BLaER1 treated with 17β-estradiol and CSF1 and Interleukin-3, amounts not matched to agents 10 nM and 100 nM (cell line): ENCODE results near the gene LRRC14B.
"Not testable (repeated sequence)": the region's sequence is repeated elsewhere in the genome, so short reads cannot be mapped to it uniquely, and the experiment has no call there.

Experiments used
- H3K27ac ChIP-seq, 11 experiments: shearing (Covaris generic); formaldehyde crosslinking; 2 replicates each; pipeline ENCODE4 v1.8.1; 2022
- H3K27me3 ChIP-seq, 11 experiments: shearing (Covaris generic); formaldehyde crosslinking; 2 replicates each; pipeline ENCODE4 v1.8.1; 2022
- H3K36me3 ChIP-seq, 11 experiments: shearing (Covaris generic); formaldehyde crosslinking; 2 replicates each; pipeline ENCODE4 v1.8.1; 2022
- H3K4me1 ChIP-seq, 10 experiments: shearing (Covaris generic); formaldehyde crosslinking; 2 replicates each; pipeline ENCODE4 v1.8.1; 2022
- H3K4me2 ChIP-seq, 11 experiments: shearing (Covaris generic); formaldehyde crosslinking; 2 replicates each; pipeline ENCODE4 v1.8.1; 2022
- H3K4me3 ChIP-seq, 10 experiments: shearing (Covaris generic); formaldehyde crosslinking; 2 replicates each; pipeline ENCODE4 v1.8.1; 2022
- H3K9ac ChIP-seq, 11 experiments: shearing (Covaris generic); formaldehyde crosslinking; 2 replicates each; pipeline ENCODE4 v1.8.1; 2022
- H3K9me3 ChIP-seq, 11 experiments: shearing (Covaris generic); formaldehyde crosslinking; replicated peaks in 1 of 11; 2 replicates each; pipeline ENCODE4 v1.8.1; 2022
- H4K20me1 ChIP-seq, 11 experiments: shearing (Covaris generic); formaldehyde crosslinking; 2 replicates each; pipeline ENCODE4 v1.8.1; 2022
- Cebpa-rat ChIP-seq, 11 experiments: shearing (Covaris generic); IDR thresholded peaks; 2 replicates each; pipeline ENCODE4 v1.8.1; 2022

LRRC14B gene

DNA sequence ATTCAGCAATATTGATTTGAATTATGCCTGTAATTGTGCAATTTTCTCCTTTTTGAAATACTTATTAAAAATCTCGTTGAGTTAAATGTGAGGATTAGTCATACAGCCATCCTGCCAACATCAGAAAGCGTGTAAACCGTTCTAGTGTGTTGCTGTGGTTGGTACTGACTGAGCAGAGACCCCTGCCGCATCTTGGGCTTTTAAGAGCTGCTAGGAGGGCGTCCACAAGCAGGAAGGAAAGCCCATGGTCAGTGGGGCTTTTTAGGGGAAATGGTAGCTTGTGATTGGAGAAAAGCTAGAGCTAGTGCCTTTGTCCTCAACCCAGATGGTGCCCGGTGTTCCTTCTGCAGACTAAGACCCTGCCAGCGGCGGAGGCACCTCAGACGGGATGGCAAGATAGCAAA, 28.2 kb downstream of the LRRC14B start:
- peak overlapping the region; percentile 83 to 100 (median 98) for H3K4me3 ChIP-seq
- H3K4me1 ChIP-seq = peaks cover 49 to 69% (median 59%) of the 10 kb centered on the region in 10 experiments
- no peak for TF ChIP-seq Cebpa-rat (IDR thresholded peaks at IDR 0.05)
- peak overlapping the region; percentile 84 to 97 (median 93) for H3K4me2 ChIP-seq
- peak overlapping the region in 10 of 11 experiments; percentile 88 to 95 (median 92); a peak in 21 of 22 replicates for H3K27ac ChIP-seq
- H3K9me3 ChIP-seq = no peaks in the 10 kb centered on the region
- peaks cover 8 to 17% (median 8%) of the 10 kb centered on the region in 11 experiments for H3K36me3 ChIP-seq
- peak overlapping the region; percentile 89 to 98 (median 97) for H3K9ac ChIP-seq
- H3K27me3 ChIP-seq = no peaks in the 10 kb centered on the region
- peaks cover 55 to 73% (median 62%) of the 10 kb centered on the region in 11 experiments for H4K20me1 ChIP-seq

DNA sequence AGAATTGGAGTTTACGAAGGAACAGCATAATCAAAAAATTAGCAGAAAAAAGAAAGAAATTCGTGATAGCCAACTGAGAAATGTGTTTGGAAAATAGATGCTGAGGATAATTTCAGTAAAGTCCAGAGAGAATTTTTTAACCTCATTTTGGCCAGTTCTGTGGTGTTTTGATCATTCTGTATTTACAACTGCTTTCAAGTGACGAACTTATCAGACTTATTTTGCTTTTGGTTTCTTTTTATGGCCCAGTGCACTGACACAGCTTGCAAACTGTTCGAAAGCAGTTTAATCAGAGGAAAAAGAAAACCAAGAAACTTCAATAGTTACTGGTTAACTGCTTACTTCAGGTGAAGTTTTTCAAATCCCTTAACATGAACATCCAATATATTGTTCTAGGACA, 28.7 kb downstream of the LRRC14B start:
- Histone ChIP-seq H3K4me1 (peaks cover 43 to 64% (median 54%) of the 10 kb centered on the region in 10 experiments), H3K4me3 (peak overlapping the region; percentile 83 to 100 (median 98)), H4K20me1 (peaks cover 56 to 73% (median 66%) of the 10 kb centered on the region in 11 experiments), H3K9me3 (no peaks in the 10 kb centered on the region), H3K9ac (peak overlapping the region; percentile 89 to 98 (median 97)), H3K36me3 (peaks cover 13 to 22% (median 14%) of the 10 kb centered on the region in 11 experiments), H3K4me2 (peak overlapping the region; percentile 84 to 97 (median 93)), H3K27ac (peak overlapping the region in 10 of 11 experiments; percentile 88 to 95 (median 92); a peak in 20 of 22 replicates), H3K27me3 (no peaks in the 10 kb centered on the region)
- TF ChIP-seq Cebpa-rat (IDR thresholded peaks at IDR 0.05) = no peak

DNA sequence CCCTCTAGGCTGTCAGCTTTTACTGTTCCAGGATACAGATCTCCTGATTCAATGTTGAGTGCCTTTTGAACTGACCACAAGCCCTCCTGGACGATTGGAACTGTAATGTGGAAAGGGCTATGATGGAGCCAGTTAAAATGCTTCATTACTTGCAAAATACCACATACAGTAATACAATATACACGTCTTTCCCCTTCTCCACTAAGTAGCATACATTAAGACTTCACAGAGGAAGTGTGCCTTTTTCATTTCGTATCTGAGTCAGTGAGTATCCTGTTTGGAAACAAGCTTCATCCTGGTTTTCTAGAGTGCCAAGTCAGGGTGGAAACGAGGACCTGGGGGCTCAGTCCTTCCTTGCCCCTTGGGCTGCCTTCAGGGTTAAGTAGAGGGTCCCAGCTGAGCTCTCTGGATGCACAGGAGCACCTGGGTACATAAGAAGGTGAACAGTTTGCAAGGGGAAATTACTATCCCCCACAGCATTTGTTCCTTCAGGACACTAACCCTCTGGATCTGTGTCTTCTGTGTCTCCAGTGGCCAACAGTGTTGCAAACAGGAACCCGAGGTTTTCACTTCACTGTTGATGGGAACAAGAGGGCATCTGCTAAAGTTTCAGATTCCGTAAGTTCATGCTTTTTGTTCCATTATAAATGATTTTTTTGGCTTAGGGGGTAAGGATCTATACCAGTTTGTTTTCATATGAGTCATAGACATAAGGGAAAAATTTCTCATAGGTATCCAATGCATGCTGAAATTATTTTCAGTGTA, 31.8 kb downstream of the LRRC14B start:
- Histone ChIP-seq H3K4me2 (peak overlapping the region; percentile 46 to 86 (median 72)), H3K27ac (peak overlapping the region in 9 of 11 experiments; percentile 17 to 62 (median 54); a peak in 15 of 22 replicates), H3K36me3 (peaks cover 44 to 54% (median 45%) of the 10 kb centered on the region in 11 experiments), H3K4me1 (peaks cover 25 to 41% (median 37%) of the 10 kb centered on the region in 10 experiments), H3K9ac (peak overlapping the region in 8 of 11 experiments; percentile 8 to 45 (median 26); a peak in 12 of 22 replicates), H4K20me1 (peaks cover 56 to 76% (median 64%) of the 10 kb centered on the region in 11 experiments), H3K4me3 (peak overlapping the region in 1 of 10 experiments; percentile 0; a peak in 2 of 20 replicates)
- H3K9me3 ChIP-seq, H3K27me3 ChIP-seq: not testable (repeated sequence)

DNA sequence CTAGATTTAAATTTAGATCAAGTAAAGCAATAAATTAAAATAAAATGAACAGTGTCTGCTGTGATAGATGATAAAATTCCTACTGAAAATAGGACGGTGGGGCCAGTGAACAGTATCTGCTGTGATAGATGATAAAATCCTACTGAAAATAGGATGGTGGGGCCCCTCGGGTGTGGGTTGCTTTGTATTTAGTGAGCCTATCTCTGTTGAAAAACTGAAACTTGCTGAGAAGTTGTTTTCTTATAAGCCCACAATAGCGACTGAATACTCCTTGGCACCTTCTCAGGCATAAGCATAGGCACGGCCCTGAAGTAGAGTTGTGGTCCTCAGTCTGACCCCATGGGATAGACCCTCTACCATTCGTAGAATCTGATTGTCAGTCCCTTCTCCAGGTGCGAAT, 32.5 kb downstream of the LRRC14B start:
- Histone ChIP-seq H3K9me3 (no peaks in the 10 kb centered on the region), H3K4me3 (no peak overlapping the region), H3K9ac (no peak overlapping the region), H3K27ac (peak overlapping the region in 6 of 11 experiments; percentile 14 to 41 (median 25); a peak in 6 of 22 replicates), H3K4me2 (peak overlapping the region in 3 of 11 experiments; percentile 65 to 83 (median 66); a peak in 3 of 22 replicates), H4K20me1 (peaks cover 52 to 71% (median 62%) of the 10 kb centered on the region in 11 experiments), H3K27me3 (no peaks in the 10 kb centered on the region), H3K36me3 (peaks cover 50 to 60% (median 52%) of the 10 kb centered on the region in 11 experiments), H3K4me1 (peaks cover 25 to 41% (median 37%) of the 10 kb centered on the region in 10 experiments)
- no peak for TF ChIP-seq Cebpa-rat (IDR thresholded peaks at IDR 0.05)

DNA sequence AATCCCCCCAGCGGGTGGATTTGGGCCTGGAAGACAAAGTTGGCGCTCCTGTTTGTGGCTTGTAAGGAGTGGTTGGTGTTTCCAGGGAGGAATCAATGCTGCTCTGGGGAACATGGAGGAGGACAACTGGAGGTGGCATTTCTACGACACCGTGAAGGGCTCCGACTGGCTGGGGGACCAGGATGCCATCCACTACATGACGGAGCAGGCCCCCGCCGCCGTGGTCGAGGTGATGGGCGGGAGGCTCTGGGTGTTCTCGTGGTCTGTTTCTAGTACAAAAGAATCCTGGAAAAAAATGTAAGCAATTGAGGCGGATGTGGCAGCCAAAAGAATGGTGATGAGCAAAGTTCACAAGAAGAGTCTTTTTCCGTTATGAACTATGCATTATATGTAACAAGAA, 34.0 kb downstream of the LRRC14B start:
- Histone ChIP-seq H3K4me1 (peaks cover 24 to 38% (median 32%) of the 10 kb centered on the region in 10 experiments), H4K20me1 (peaks cover 39 to 56% (median 47%) of the 10 kb centered on the region in 11 experiments), H3K27ac (no peak overlapping the region), H3K9me3 (no peaks in the 10 kb centered on the region), H3K4me2 (no peak overlapping the region), H3K4me3 (no peak overlapping the region), H3K9ac (no peak overlapping the region), H3K36me3 (peaks cover 66 to 76% (median 67%) of the 10 kb centered on the region in 11 experiments), H3K27me3 (no peaks in the 10 kb centered on the region)
- TF ChIP-seq Cebpa-rat (IDR thresholded peaks at IDR 0.05) = no peak

DNA sequence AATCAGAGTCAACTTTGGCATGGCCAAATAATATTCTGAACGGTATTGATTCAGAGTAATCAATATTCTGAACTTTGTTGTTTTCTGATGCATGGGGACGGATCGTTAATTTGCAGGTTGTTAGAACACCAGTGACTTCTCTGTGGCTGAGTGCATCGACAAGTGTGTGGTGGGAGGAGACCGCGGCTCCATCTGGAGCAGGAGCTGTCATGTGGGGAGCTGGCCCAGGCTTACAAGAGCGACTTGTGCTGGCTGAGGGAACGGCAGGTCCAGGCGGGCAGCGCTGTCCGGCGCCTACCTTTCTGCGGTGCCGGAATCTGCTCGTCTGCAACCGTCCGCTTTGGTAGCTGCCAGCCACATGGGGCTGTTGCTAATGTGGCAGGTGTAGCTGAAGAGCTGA, 36.1 kb downstream of the LRRC14B start:
- peaks cover 10 to 18% (median 14%) of the 10 kb centered on the region in 10 experiments for H3K4me1 ChIP-seq
- H3K9ac ChIP-seq, H3K27me3 ChIP-seq, H3K27ac ChIP-seq, H3K9me3 ChIP-seq, H3K4me3 ChIP-seq, H3K4me2 ChIP-seq: not testable (repeated sequence)
- peaks cover 21 to 48% (median 28%) of the 10 kb centered on the region in 11 experiments; a peak in 21 of 22 replicates for H4K20me1 ChIP-seq
- peaks cover 86 to 96% (median 87%) of the 10 kb centered on the region in 11 experiments for H3K36me3 ChIP-seq

DNA sequence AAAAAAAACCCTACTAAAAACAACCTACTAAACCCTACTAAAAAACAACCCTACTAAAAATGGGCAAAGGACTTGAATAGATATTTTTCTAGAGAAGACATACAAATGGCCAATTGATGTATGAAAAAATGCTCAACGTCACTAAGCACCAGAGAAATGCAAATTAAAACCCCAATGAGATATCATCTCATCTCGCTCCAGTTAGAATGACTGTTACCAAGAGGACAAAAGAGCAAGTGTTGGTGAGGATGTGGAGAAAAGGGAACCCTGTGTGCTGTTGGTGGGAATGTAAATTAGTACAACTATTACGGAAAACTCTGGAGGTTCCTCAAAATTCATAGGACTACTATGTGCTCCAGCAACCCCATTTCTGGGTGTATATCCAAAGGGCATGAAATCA, 37.6 kb downstream of the LRRC14B start:
- Histone ChIP-seq H3K36me3 (peaks cover 99 to 100% (median 100%) of the 10 kb centered on the region in 11 experiments), H3K4me1 (peaks cover 0 to 3% (median 0%) of the 10 kb centered on the region in 10 experiments; a peak in 3 of 20 replicates), H3K9ac (no peak overlapping the region), H3K27ac (no peak overlapping the region), H3K4me3 (no peak overlapping the region), H3K27me3 (no peaks in the 10 kb centered on the region), H4K20me1 (peaks cover 6 to 34% (median 13%) of the 10 kb centered on the region in 11 experiments; a peak in 18 of 22 replicates), H3K4me2 (no peak overlapping the region), H3K9me3 (no peaks in the 10 kb centered on the region)
- TF ChIP-seq Cebpa-rat (IDR thresholded peaks at IDR 0.05) = no peak

DNA sequence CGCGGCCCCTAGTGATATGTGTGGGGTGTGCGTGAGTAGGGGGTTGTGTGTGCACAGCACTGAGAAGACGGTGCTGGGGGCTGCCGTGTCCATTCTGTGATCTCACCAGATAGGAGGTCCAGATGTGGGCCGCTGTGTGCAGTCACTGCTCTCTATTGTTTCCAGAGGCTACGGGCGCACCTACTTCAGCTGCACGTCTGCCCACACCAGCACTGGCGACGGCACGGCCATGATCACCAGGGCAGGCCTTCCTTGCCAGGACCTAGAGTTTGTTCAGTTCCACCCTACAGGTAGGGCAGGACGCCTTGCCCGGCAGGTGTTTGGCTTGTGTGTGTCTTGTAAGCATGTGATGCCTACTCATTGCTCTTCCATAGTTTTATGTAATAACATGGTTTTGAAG, 39.4 kb downstream of the LRRC14B start:
- no peak overlapping the region for H3K4me3 ChIP-seq
- H3K27me3 ChIP-seq = no peaks in the 10 kb centered on the region
- no peaks in the 10 kb centered on the region for H3K4me1 ChIP-seq
- TF ChIP-seq Cebpa-rat (IDR thresholded peaks at IDR 0.05) = no peak
- no peaks in the 10 kb centered on the region for H3K9me3 ChIP-seq
- no peak overlapping the region; a peak in 1 of 22 replicates for H3K9ac ChIP-seq
- H4K20me1 ChIP-seq = peaks cover 0 to 18% (median 7%) of the 10 kb centered on the region in 11 experiments; a peak in 5 of 22 replicates
- H3K36me3 ChIP-seq = peaks cover 97 to 100% (median 100%) of the 10 kb centered on the region in 11 experiments
- no peak overlapping the region for H3K27ac ChIP-seq
- no peak overlapping the region for H3K4me2 ChIP-seq

DNA sequence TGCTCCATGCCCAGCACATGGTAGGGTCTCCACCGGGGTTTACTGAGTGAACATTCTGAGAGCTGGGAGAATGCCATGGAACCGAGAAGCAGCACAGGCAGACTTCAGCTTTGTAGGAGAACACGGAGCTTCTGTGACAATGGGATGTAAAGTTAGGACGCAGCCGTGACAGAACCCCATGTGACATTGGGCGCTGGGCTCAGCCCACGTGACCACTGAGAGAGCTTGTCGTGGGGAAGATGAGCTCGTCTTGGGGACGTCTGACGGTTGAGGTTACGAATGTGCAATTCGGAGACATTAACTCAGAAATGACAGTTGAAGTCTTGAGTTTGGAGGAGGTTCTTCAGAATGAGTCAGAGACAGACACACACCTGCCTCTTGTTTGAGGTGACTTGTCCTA, 40.4 kb downstream of the LRRC14B start:
- peaks cover 96 to 100% (median 99%) of the 10 kb centered on the region in 11 experiments for H3K36me3 ChIP-seq
- no peak for TF ChIP-seq Cebpa-rat (IDR thresholded peaks at IDR 0.05)
- H3K4me1 ChIP-seq = no peaks in the 10 kb centered on the region
- H3K27ac ChIP-seq = no peak overlapping the region
- H3K9ac ChIP-seq = no peak overlapping the region
- H3K9me3 ChIP-seq = no peaks in the 10 kb centered on the region
- H3K4me3 ChIP-seq = no peak overlapping the region
- H4K20me1 ChIP-seq = peaks cover 0 to 18% (median 7%) of the 10 kb centered on the region in 11 experiments; a peak in 5 of 22 replicates
- H3K4me2 ChIP-seq = no peak overlapping the region
- H3K27me3 ChIP-seq = no peaks in the 10 kb centered on the region

DNA sequence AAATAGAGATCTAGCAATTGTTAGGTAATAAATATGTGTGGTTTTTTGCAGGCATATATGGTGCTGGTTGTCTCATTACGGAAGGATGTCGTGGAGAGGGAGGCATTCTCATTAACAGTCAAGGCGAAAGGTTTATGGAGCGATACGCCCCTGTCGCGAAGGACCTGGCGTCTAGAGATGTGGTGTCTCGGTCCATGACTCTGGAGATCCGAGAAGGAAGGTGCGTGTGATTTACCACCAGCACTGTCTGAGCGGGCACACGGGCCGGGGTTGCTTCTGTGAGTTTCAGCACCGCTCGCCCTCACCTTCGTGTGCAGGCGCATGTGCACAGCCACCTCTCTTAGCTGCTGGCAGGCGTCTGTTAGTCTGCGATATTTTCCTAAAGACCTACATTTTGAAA, 42.1 kb downstream of the LRRC14B start:
- H3K4me1 ChIP-seq, H3K4me3 ChIP-seq, H3K27ac ChIP-seq, H3K4me2 ChIP-seq, H3K27me3 ChIP-seq, H3K9me3 ChIP-seq, H3K9ac ChIP-seq: not testable (repeated sequence)
- H4K20me1 ChIP-seq = peaks cover 0 to 18% (median 5%) of the 10 kb centered on the region in 11 experiments; a peak in 4 of 22 replicates
- peaks cover 95 to 100% (median 97%) of the 10 kb centered on the region in 11 experiments for H3K36me3 ChIP-seq
